HEK293T (cell line): Measurements from ENCODE around the gene FAM209B.

Experiments used
- CTCF ChIA-PET: fragments of 350-600 bp; formaldehyde crosslinking; extraction: SDS; loops from one replicate; lab custom pipeline; 2021; ENCODE audit warnings: antibody characterized with exemption, inconsistent platforms; lab: Yijun Ruan, JAX
- POLR2A ChIA-PET: fragments of 350-600 bp; formaldehyde crosslinking; extraction: SDS; loops from one replicate; lab custom pipeline; 2020; ENCODE audit warnings: antibody characterized with exemption, inconsistent platforms; lab: Yijun Ruan, JAX
- DNase-seq: peaks from one replicate; pipeline ENCODE4 v3.0.0; 2012; ENCODE audit warnings: mixed read lengths; ENCODE audit errors: extremely low spot score
- ARNT ChIP-seq: fragments of 450-650 bp; IDR thresholded peaks from 2 replicates; pipeline ENCODE4 v1.6.1; 2017; ENCODE audit warnings: mild to moderate bottlenecking
- BHLHE40 ChIP-seq: fragments of 450-650 bp; IDR thresholded peaks from 2 replicates; pipeline ENCODE4 v1.6.1; 2016; ENCODE audit warnings: mild to moderate bottlenecking, moderate library complexity, borderline replicate concordance
- CTBP1 ChIP-seq: fragments of 450-650 bp; IDR thresholded peaks from 2 replicates; pipeline ENCODE4 v1.6.1; 2016; ENCODE audit warnings: borderline replicate concordance
- ELF4 ChIP-seq: fragments of 450-650 bp; IDR thresholded peaks from 2 replicates; pipeline ENCODE4 v1.6.1; 2017; ENCODE audit warnings: antibody characterized with exemption
- FOXA1 ChIP-seq: fragments of 450-650 bp; IDR thresholded peaks from 2 replicates; pipeline ENCODE4 v1.6.1; 2016; ENCODE audit warnings: mild to moderate bottlenecking
- FOXK2 ChIP-seq: fragments of 450-650 bp; IDR thresholded peaks from 2 replicates; pipeline ENCODE4 v1.6.1; 2016; ENCODE audit warnings: mild to moderate bottlenecking
- FOXM1 ChIP-seq: fragments of 450-650 bp; IDR thresholded peaks from 2 replicates; pipeline ENCODE4 v1.6.1; 2017; ENCODE audit warnings: mild to moderate bottlenecking, borderline replicate concordance
- HDGF ChIP-seq: fragments of 450-650 bp; IDR thresholded peaks from 2 replicates; pipeline ENCODE4 v1.6.1; 2017; ENCODE audit warnings: antibody characterized with exemption, borderline replicate concordance
- L3MBTL2 ChIP-seq: fragments of 450-650 bp; conservative IDR thresholded peaks from 2 replicates; pipeline ENCODE4 v1.6.1; 2016; ENCODE audit warnings: mild to moderate bottlenecking
- LEF1 ChIP-seq: fragments of 450-650 bp; IDR thresholded peaks from 2 replicates; pipeline ENCODE4 v1.6.1; 2017; ENCODE audit warnings: mild to moderate bottlenecking, borderline replicate concordance
- NFRKB ChIP-seq: fragments of 450-650 bp; IDR thresholded peaks from 2 replicates; pipeline ENCODE4 v1.6.1; 2016; ENCODE audit warnings: mild to moderate bottlenecking, moderate library complexity
- SP1 ChIP-seq: fragments of 450-650 bp; IDR thresholded peaks from 2 replicates; pipeline ENCODE4 v1.6.1; 2017
- SUZ12 ChIP-seq: fragments of 450-650 bp; IDR thresholded peaks from 2 replicates; pipeline ENCODE4 v1.6.1; 2016; ENCODE audit warnings: mild to moderate bottlenecking
- TARDBP ChIP-seq: fragments of 450-650 bp; IDR thresholded peaks from 2 replicates; pipeline ENCODE4 v1.6.1; 2016
- ZNF384 ChIP-seq: fragments of 450-650 bp; IDR thresholded peaks from 2 replicates; pipeline ENCODE4 v1.6.1; 2016
- TF ChIP-seq, protein P1 (sequence below): fragments of 450-650 bp; IDR thresholded peaks from 2 replicates; pipeline ENCODE4 v1.6.1; 2016

Gene FAM209B

GRCh38 chr20:56575961-56576360 lies 42.9 kb downstream of the FAM209B start:
- no peak for DNase-seq
- ChIA-PET POLR2A (no interaction called here), CTCF (interaction anchor here (2.4 kb wide), 1 partner anchor 25 kb away, joined by 11 read pairs; no protein-coding TSS in a partner anchor)
- TF ChIP-seq FOXA1 (no peak), SP1 (no peak), HDGF (no peak), ELF4 (no peak), SUZ12 (no peak), NFRKB (no peak), FOXM1 (no peak), ZNF384 (no peak), L3MBTL2 (no peak), CTBP1 (no peak), FOXK2 (no peak), TARDBP (no peak)
- TF ChIP-seq, protein P1, sequence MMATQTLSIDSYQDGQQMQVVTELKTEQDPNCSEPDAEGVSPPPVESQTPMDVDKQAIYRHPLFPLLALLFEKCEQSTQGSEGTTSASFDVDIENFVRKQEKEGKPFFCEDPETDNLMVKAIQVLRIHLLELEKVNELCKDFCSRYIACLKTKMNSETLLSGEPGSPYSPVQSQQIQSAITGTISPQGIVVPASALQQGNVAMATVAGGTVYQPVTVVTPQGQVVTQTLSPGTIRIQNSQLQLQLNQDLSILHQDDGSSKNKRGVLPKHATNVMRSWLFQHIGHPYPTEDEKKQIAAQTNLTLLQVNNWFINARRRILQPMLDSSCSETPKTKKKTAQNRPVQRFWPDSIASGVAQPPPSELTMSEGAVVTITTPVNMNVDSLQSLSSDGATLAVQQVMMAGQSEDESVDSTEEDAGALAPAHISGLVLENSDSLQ, result no peak

DNA sequence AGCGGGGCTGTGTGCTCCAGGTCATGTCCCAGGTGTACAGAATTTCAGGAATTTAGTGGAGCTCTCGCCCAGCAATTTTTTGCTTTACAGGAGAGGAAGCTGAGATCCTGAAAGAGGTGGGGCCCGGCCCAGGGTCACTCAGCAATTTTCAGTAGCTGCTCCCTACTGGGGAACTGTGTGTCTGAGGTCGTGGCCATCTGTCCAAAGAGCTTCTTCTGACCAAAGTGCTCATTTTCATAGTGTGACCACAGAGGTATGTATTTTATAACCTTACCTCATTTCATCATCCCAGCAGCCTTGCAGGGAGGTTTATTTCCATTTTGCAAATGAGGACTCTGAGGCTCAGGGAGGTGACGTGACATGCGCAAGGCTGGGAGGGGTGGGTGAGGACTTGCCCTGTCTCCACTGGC lies 46.3 kb downstream of the FAM209B start:
- ChIA-PET CTCF (interaction anchor here (1.4 kb wide), 1 partner anchor 29 kb away, joined by 7 read pairs; no protein-coding TSS in a partner anchor), POLR2A (no interaction called here)
- TF ChIP-seq ELF4, result no peak
- no peak for DNase-seq

GRCh38 chr20:56580226-56580625 lies 47.2 kb downstream of the FAM209B start:
- no peak for DNase-seq
- TF ChIP-seq BHLHE40 (no peak), TARDBP (no peak), FOXM1 (no peak), ZNF384 (no peak), CTBP1 (no peak), FOXA1 (no peak), LEF1 (no peak), L3MBTL2 (no peak), FOXK2 (no peak), NFRKB (no peak), HDGF (no peak), ELF4 (no peak), SP1 (no peak), SUZ12 (no peak), ARNT (no peak)
- TF ChIP-seq, protein P1, result no peak
- ChIA-PET CTCF (interaction anchor here (1.4 kb wide), 1 partner anchor 30 kb away, joined by 7 read pairs; no protein-coding TSS in a partner anchor), POLR2A (no interaction called here)

GRCh38 chr20:56581701-56582100 lies 48.7 kb downstream of the FAM209B start:
- no peak for TF ChIP-seq SP1
- no peak for TF ChIP-seq FOXM1
- TF ChIP-seq ARNT, result no peak
- TF ChIP-seq HDGF, result no peak
- TF ChIP-seq TARDBP, result no peak
- no peak for TF ChIP-seq CTBP1
- no peak for TF ChIP-seq FOXA1
- TF ChIP-seq FOXK2, result no peak
- CTCF ChIA-PET, result no interaction called here

GRCh38 chr20:56582542-56582941 lies 49.5 kb downstream of the FAM209B start:
- TF ChIP-seq L3MBTL2 (no peak), ARNT (no peak), CTBP1 (no peak), ELF4 (no peak), LEF1 (no peak), NFRKB (no peak), FOXK2 (no peak), FOXM1 (no peak), SUZ12 (no peak), SP1 (no peak), TARDBP (no peak), ZNF384 (no peak), BHLHE40 (no peak)
- TF ChIP-seq, protein P1, result no peak
- ChIA-PET CTCF (no interaction called here), POLR2A (no interaction called here)
- DNase-seq, result no peak

More at GRCh38 chr20:56581701-56582100, 48.7 kb downstream of the FAM209B start:
- POLR2A ChIA-PET, result no interaction called here
- DNase-seq, result no peak

DNA sequence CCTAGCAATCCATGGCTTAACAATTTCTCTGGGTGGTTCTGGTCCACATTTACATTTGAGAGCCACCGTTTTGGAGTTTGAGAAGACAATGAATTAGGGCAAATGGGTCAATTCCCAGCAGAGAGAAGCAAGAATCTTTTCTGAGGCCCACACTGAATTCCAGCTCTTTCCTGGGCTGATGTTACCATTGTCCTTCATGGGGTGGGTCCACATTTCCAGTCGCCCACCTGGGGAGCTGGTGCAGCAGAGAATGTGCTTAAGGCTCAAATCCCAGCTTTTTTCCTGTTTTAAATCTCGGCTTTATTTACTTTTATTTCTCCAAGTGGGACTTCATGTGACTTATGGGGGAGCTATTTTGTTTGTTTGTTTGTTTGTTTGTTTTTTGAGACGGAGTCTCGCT lies 51.9 kb downstream of the FAM209B start:
- CTCF ChIA-PET, result interaction anchor here (0.6 kb wide), 1 partner anchor 24 kb away, joined by 3 read pairs; no protein-coding TSS in a partner anchor
- TF ChIP-seq FOXM1, result no peak
- TF ChIP-seq ELF4, result no peak
- TF ChIP-seq, protein P1, result no peak
- TF ChIP-seq ZNF384, result no peak
- TF ChIP-seq CTBP1, result no peak
- TF ChIP-seq BHLHE40, result no peak
- no peak for TF ChIP-seq FOXK2
- no peak for TF ChIP-seq NFRKB
- no peak for TF ChIP-seq FOXA1
- TF ChIP-seq LEF1, result no peak
- TF ChIP-seq SP1, result no peak
- no peak for TF ChIP-seq ARNT
- TF ChIP-seq L3MBTL2, result no peak
- TF ChIP-seq TARDBP, result no peak
- no peak for TF ChIP-seq HDGF
- TF ChIP-seq SUZ12, result no peak
- DNase-seq, result no peak
- POLR2A ChIA-PET, result no interaction called here
